ENCODE data around the gene SLC8A3. TPM values are rescaled to one million over a fixed set of nuclear protein-coding genes. Genes with fewer than 3 reads are reported as not detected.

SLC8A3 gene
- total and polyA plus RNA-seq, 2 donors from 2014 or later, result 0.98 TPM; not detected in 1

- intact Hi-C loops (cut with DNase I), result no loop called here
- no peaks in the 10 kb centered on the region for H3K36me3 ChIP-seq (ENCODE audit: control insufficient read depth in 2 of 3, insufficient read depth in 3 of 3, low read length in 3 of 3)
- no peak for TF ChIP-seq CTCF (IDR thresholded peaks at IDR 0.05; ENCODE audit: borderline replicate concordance, extremely low read depth, insufficient read depth)
- peak in 1 of 5 donors; percentile 17 for DNase-seq
- H3K27ac ChIP-seq (ENCODE audit: low read depth in 2 of 2, low read length in 2 of 2), result no peak overlapping the region
- H3K4me1 ChIP-seq (ENCODE audit: control insufficient read depth in 2 of 3, insufficient read depth in 2 of 3, low read depth in 1 of 3, low read length in 3 of 3), result no peaks in the 10 kb centered on the region
- no peaks in the 10 kb centered on the region for H3K9me3 ChIP-seq (ENCODE audit: control insufficient read depth in 2 of 3, insufficient read depth in 1 of 3, low read length in 3 of 3)
- no peaks in the 10 kb centered on the region for H3K27me3 ChIP-seq (ENCODE audit: control insufficient read depth, insufficient read depth, low read length)
- no peak overlapping the region for H3K9ac ChIP-seq (ENCODE audit: low read length in 3 of 3)
- FAIRE-seq, result no peak
- H3K4me3 ChIP-seq (ENCODE audit: low read length in 3 of 3), result no peak overlapping the region
Measured at GRCh38 chr14:70097576-70098249, 91.0 kb downstream of the SLC8A3 start.

- no peak for FAIRE-seq
- Histone ChIP-seq H3K4me1 (ENCODE audit: control insufficient read depth in 2 of 3, insufficient read depth in 2 of 3, low read depth in 1 of 3, low read length in 3 of 3) (no peaks in the 10 kb centered on the region), H3K9me3 (ENCODE audit: control insufficient read depth in 2 of 3, insufficient read depth in 1 of 3, low read length in 3 of 3) (peaks cover 0 to 2% (median 0%) of the 10 kb centered on the region in 3 donors), H3K36me3 (ENCODE audit: control insufficient read depth in 2 of 3, insufficient read depth in 3 of 3, low read length in 3 of 3) (no peaks in the 10 kb centered on the region), H3K4me3 (ENCODE audit: low read length in 3 of 3) (no peak overlapping the region), H3K9ac (ENCODE audit: low read length in 3 of 3) (no peak overlapping the region), H3K27me3 (ENCODE audit: control insufficient read depth, insufficient read depth, low read length) (no peaks in the 10 kb centered on the region), H3K27ac (ENCODE audit: low read depth in 2 of 2, low read length in 2 of 2) (no peak overlapping the region)
- DNase-seq, result peak in 2 of 5 donors; percentile 14 to 19
- TF ChIP-seq CTCF (IDR thresholded peaks at IDR 0.05; ENCODE audit: borderline replicate concordance, extremely low read depth, insufficient read depth), result no peak
- intact Hi-C loops (cut with DNase I), result no loop called here
Measured at GRCh38 chr14:70096866-70097265, 91.9 kb downstream of the SLC8A3 start.

GRCh38 chr14:70094631-70095030 is 94.1 kb downstream of the SLC8A3 start:
- H3K27me3 ChIP-seq (ENCODE audit: control insufficient read depth, insufficient read depth, low read length), result no peaks in the 10 kb centered on the region
- intact Hi-C loops (cut with DNase I), result no loop called here

More at GRCh38 chr14:70094631-70095030, 94.1 kb downstream of the SLC8A3 start:
- no peaks in the 10 kb centered on the region for H3K4me1 ChIP-seq (ENCODE audit: control insufficient read depth in 2 of 3, insufficient read depth in 2 of 3, low read depth in 1 of 3, low read length in 3 of 3)
- DNase-seq (no peak), FAIRE-seq (no peak)
- peaks cover 0 to 2% (median 0%) of the 10 kb centered on the region in 3 donors for H3K9me3 ChIP-seq (ENCODE audit: control insufficient read depth in 2 of 3, insufficient read depth in 1 of 3, low read length in 3 of 3)
- no peaks in the 10 kb centered on the region for H3K36me3 ChIP-seq (ENCODE audit: control insufficient read depth in 2 of 3, insufficient read depth in 3 of 3, low read length in 3 of 3)
- no peak overlapping the region for H3K9ac ChIP-seq (ENCODE audit: low read length in 3 of 3)
- no peak overlapping the region for H3K27ac ChIP-seq (ENCODE audit: low read depth in 2 of 2, low read length in 2 of 2)
- no peak for TF ChIP-seq CTCF (IDR thresholded peaks at IDR 0.05; ENCODE audit: borderline replicate concordance, extremely low read depth, insufficient read depth)
- no peak overlapping the region for H3K4me3 ChIP-seq (ENCODE audit: low read length in 3 of 3)

All from kidney (tissue), 14 donors.